T47D (cell line): ENCODE results near the gene ERCC1.
"Not testable (repeated sequence)": the region's sequence is repeated elsewhere in the genome, so short reads cannot be mapped to it uniquely, and the experiment has no call there.

ENCODE experiments used
- DNase-seq, 2 experiments: peaks; one replicate each; pipeline versions ENCODE4 v3.0.0 to v3.0.0-alpha.2; 2011 to 2012; ENCODE audit warnings: low read depth in 1 of 2, low spot score in 1 of 2
- JUND ChIP-seq: IDR thresholded peaks from 2 replicates; pipeline ENCODE4 v1.6.1; 2012; ENCODE audit warnings: low read depth
- in situ Hi-C: cut with HindIII; loops from 2 replicates; pipeline ENCODE4 v1.10.0; 2016; ENCODE audit warnings: low sequenced_read_pairs, low pct_unique_long_range_greater_than_20kb

ERCC1 gene

GRCh38 chr19:45437328-45437727 is 13.6 kb upstream of the ERCC1 start:
- no peak for DNase-seq
- TF ChIP-seq JUND, result no peak
- in situ Hi-C loops, result no loop called here

- DNase-seq, in situ Hi-C loops: not testable (repeated sequence)
Measured at GRCh38 chr19:45432543-45432942, 8.8 kb upstream of the ERCC1 start.

GRCh38 chr19:45431008-45431407 is 7.3 kb upstream of the ERCC1 start:
- in situ Hi-C loops, DNase-seq: not testable (repeated sequence)

DNA sequence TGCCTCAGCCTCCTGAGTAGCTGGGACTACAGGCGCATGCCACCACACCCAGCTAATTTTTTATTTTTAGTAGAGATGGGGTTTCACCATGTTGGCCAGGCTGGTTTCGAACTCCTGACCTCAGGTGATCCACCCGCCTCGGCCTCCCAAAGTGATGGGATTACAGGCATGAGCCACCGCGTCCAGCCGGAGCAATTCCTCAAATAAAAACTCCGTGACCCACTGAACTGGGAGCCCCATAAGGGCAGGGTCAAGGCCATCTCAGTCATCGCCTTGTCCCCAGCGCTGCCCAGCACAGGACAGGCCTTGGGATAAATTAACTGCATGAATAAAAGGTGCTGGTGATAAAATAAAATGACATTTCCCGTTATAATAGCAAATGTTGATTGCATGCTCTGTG is 6.2 kb upstream of the ERCC1 start:
- DNase-seq, in situ Hi-C loops: not testable (repeated sequence)

- DNase-seq, result no peak
- in situ Hi-C loops, result no loop called here
Measured at GRCh38 chr19:45428384-45429231, 4.9 kb upstream of the ERCC1 start.

GRCh38 chr19:45424191-45425058 is 708 bp upstream of the ERCC1 start:
- TF ChIP-seq JUND, result no peak
- in situ Hi-C loops, result no loop called here
- no peak for DNase-seq

More at GRCh38 chr19:45428384-45429231, 4.9 kb upstream of the ERCC1 start:
- no peak for TF ChIP-seq JUND

DNA sequence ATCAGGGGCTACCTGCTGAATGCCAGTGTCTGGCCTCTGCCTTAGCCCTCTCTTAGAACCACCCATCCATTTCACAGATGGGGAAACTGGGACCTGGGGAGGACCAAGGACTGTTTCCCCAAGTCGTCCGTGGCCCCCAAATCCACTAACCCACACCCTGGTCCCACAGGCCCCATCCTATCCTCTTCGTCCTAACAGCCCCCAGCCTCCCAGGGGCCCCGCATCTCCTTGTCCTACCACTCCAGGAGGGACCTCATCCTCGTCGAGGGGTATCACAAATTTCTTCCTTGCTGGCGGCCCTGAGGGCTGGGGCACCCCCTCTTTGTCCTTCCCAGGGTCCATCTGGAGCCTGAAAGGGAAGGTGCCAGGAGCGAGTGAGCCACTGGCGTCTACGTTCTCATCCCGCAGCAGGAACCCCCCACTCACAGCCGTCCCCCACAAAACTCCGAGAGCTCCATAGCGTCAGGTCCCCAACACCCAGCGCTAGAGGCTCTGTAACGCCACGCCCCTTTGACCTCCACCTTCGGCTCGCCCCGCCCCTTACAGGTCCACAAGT is 606 bp downstream of the ERCC1 start:
- no peak for TF ChIP-seq JUND
- in situ Hi-C loops, result no loop called here
- DNase-seq, result no peak

- in situ Hi-C loops, result no loop called here
- no peak for TF ChIP-seq JUND
- DNase-seq, result no peak
Measured at GRCh38 chr19:45421947-45422498, 1.7 kb downstream of the ERCC1 start.

- no peak for TF ChIP-seq JUND
- in situ Hi-C loops, result no loop called here
- no peak for DNase-seq
Measured at GRCh38 chr19:45420871-45421270, 2.8 kb downstream of the ERCC1 start.

- in situ Hi-C loops, result no loop called here
Measured at GRCh38 chr19:45420356-45420755, 3.4 kb downstream of the ERCC1 start.

DNA sequence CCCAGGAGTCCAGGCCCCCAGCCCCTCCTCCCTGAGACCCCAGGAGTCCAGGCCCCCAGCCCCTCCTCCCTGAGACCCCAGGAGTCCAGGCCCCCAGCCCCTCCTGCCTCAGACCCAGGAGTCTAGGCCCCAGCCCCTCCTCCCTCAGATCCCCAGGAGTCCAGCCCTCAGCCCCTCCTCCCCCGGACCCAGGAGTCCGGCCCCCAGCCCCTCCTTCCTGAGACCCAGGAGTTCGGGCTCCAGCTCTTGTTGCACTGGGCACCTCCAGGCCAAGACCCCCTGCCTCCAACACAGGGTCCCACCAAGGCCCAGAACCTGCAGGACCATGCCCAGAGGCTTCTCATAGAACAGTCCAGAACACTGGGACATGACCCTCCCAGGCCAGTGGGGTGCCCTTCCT is 3.8 kb downstream of the ERCC1 start:
- TF ChIP-seq JUND, result no peak
- no peak for DNase-seq
- in situ Hi-C loops, result no loop called here

More at GRCh38 chr19:45420356-45420755, 3.4 kb downstream of the ERCC1 start:
- DNase-seq, result no peak
- TF ChIP-seq JUND, result no peak

DNA sequence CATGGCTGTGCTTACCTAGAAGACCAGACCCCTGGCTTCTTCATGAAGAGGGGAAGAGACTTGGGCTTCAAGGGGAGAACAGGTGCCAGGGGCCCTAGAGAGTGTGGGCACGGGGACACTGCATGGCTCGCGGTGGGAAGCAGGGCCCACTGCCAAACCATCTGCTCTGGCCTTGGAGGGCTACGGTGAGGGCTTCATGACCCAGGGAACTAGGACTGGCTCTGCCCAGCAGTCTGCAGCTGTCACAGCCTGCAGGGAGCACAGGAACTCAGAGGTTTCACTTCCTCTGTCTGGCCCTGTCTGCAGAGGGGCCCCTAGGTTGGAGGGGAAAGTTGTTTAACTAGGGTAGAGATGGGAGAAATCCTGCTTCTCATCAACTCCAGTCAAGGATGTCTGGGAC is 4.3 kb downstream of the ERCC1 start:
- TF ChIP-seq JUND, result no peak
- in situ Hi-C loops, result no loop called here
- no peak for DNase-seq

GRCh38 chr19:45418802-45419201 is 4.9 kb downstream of the ERCC1 start:
- in situ Hi-C loops, result no loop called here
- no peak for TF ChIP-seq JUND
- DNase-seq, result no peak
